DND-41 (cell line): ENCODE measurements around the gene PEMT.

Experiments
- ATAC-seq: fragments of 200-7000 bp; cut with Tn5 transposase; 3 replicates; pipeline ENCODE4 v1.9.1; 2021; ENCODE audit warnings: low read depth; ENCODE audit not compliant: insufficient read depth
- DNase-seq: peaks from one replicate; pipeline ENCODE4 v3.0.0-alpha.2; 2020
- H2AFZ ChIP-seq: 2 replicates; pipeline ENCODE4 v1.6.0; 2012; ENCODE audit warnings: low read depth, low read length
- H3K27ac ChIP-seq: 2 replicates; pipeline ENCODE4 v1.5.1; 2012; ENCODE audit warnings: low read length, inconsistent platforms
- H3K27me3 ChIP-seq: fragments of 200-600 bp; sonication (generic); 2 replicates; pipeline ENCODE4 v1.6.0; 2012; ENCODE audit warnings: low read length, mild to moderate bottlenecking, inconsistent platforms; ENCODE audit not compliant: insufficient read depth, poor library complexity
- H3K36me3 ChIP-seq: 2 replicates; pipeline ENCODE4 v1.5.1; 2012; ENCODE audit warnings: low read length, inconsistent platforms; ENCODE audit not compliant: insufficient read depth
- H3K4me1 ChIP-seq: 2 replicates; pipeline ENCODE4 v1.5.1; 2012; ENCODE audit warnings: mild to moderate bottlenecking, low read length; ENCODE audit not compliant: insufficient read depth
- H3K4me2 ChIP-seq: 2 replicates; pipeline ENCODE4 v1.6.0; 2012; ENCODE audit warnings: mild to moderate bottlenecking, moderate library complexity, low read length, inconsistent platforms; ENCODE audit not compliant: insufficient read depth
- H3K4me3 ChIP-seq, 2 experiments: fragments of 200-600 bp in 1 of 2; shearing (Covaris generic) in 1 of 2; 2 replicates each; pipeline ENCODE4 v1.5.1; 2012 to 2016; ENCODE audit warnings: inconsistent platforms in 2 of 2, low read length in 2 of 2, mild to moderate bottlenecking in 2 of 2, low read depth in 1 of 2, moderate library complexity in 1 of 2
- H3K79me2 ChIP-seq: 2 replicates; pipeline ENCODE4 v1.6.0; 2012; ENCODE audit warnings: low read length, inconsistent platforms; ENCODE audit not compliant: insufficient read depth
- H3K9ac ChIP-seq: 2 replicates; pipeline ENCODE4 v1.6.0; 2012; ENCODE audit warnings: low read depth, mild to moderate bottlenecking, inconsistent platforms, low read length, moderate library complexity
- H3K9me3 ChIP-seq: 2 replicates; pipeline ENCODE4 v1.5.1; 2012; ENCODE audit warnings: low read length, moderate library complexity, mild to moderate bottlenecking, inconsistent platforms; ENCODE audit not compliant: insufficient read depth, severe bottlenecking
- H4K20me1 ChIP-seq: 2 replicates; pipeline ENCODE4 v1.6.0; 2012; ENCODE audit warnings: low read length; ENCODE audit not compliant: insufficient read depth
- CTCF ChIP-seq: IDR thresholded peaks from 2 replicates; pipeline ENCODE4 v1.5.1; 2012; ENCODE audit warnings: borderline replicate concordance, low read length, moderate library complexity, mild to moderate bottlenecking; ENCODE audit not compliant: poor library complexity, severe bottlenecking; ENCODE audit errors: extremely low read depth
- EZH2 ChIP-seq: IDR thresholded peaks from 3 replicates; pipeline ENCODE4 v1.6.1; 2012; ENCODE audit warnings: borderline replicate concordance, low read depth, mild to moderate bottlenecking, moderate library complexity, low read length, inconsistent platforms; ENCODE audit not compliant: severe bottlenecking

The PEMT gene

GRCh38 chr17:17577373-17577772, 14.1 kb downstream of the PEMT start:
- DNase-seq (no peak), ATAC-seq (no peak)
- Histone ChIP-seq H3K9me3 (no peaks in the 10 kb centered on the region), H3K36me3 (peaks cover 23% of the 10 kb centered on the region; the same call in 1 of the 2 replicates), H3K79me2 (peaks cover 3% of the 10 kb centered on the region; the same call in 1 of the 2 replicates), H3K4me2 (no peak overlapping the region), H2AFZ (no peak overlapping the region), H3K4me1 (no peaks in the 10 kb centered on the region), H4K20me1 (no peaks in the 10 kb centered on the region; the same call in 1 of the 2 replicates), H3K27ac (no peak overlapping the region), H3K4me3 (no peak overlapping the region), H3K9ac (no peak overlapping the region), H3K27me3 (no peaks in the 10 kb centered on the region)
- TF ChIP-seq EZH2, result no peak
- no peak for TF ChIP-seq CTCF

- Histone ChIP-seq H3K79me2 (peaks cover 3% of the 10 kb centered on the region; the same call in 1 of the 2 replicates), H2AFZ (no peak overlapping the region), H3K36me3 (peaks cover 23% of the 10 kb centered on the region; the same call in 1 of the 2 replicates), H3K9me3 (no peaks in the 10 kb centered on the region), H3K27ac (no peak overlapping the region), H3K27me3 (no peaks in the 10 kb centered on the region), H3K9ac (no peak overlapping the region), H4K20me1 (no peaks in the 10 kb centered on the region; the same call in 1 of the 2 replicates), H3K4me1 (no peaks in the 10 kb centered on the region), H3K4me3 (no peak overlapping the region), H3K4me2 (no peak overlapping the region)
- no peak for ATAC-seq
- TF ChIP-seq CTCF, result no peak
- TF ChIP-seq EZH2, result no peak
- no peak for DNase-seq
Observed at GRCh38 chr17:17576772-17577234, 14.7 kb downstream of the PEMT start.

GRCh38 chr17:17575360-17576251, 15.9 kb downstream of the PEMT start:
- no peaks in the 10 kb centered on the region; the same call in 1 of the 2 replicates for H4K20me1 ChIP-seq
- ATAC-seq, result no peak
- H3K36me3 ChIP-seq, result peaks cover 23% of the 10 kb centered on the region; the same call in 1 of the 2 replicates
- no peak for DNase-seq
- H3K4me2 ChIP-seq, result no peak overlapping the region
- H2AFZ ChIP-seq, result no peak overlapping the region
- H3K9ac ChIP-seq, result no peak overlapping the region
- no peaks in the 10 kb centered on the region for H3K4me1 ChIP-seq
- no peaks in the 10 kb centered on the region for H3K9me3 ChIP-seq
- H3K27me3 ChIP-seq, result no peaks in the 10 kb centered on the region
- TF ChIP-seq CTCF (no peak), EZH2 (no peak)
- H3K27ac ChIP-seq, result no peak overlapping the region
- no peak overlapping the region for H3K4me3 ChIP-seq
- peaks cover 3% of the 10 kb centered on the region; the same call in 1 of the 2 replicates for H3K79me2 ChIP-seq
